ENCODE results near the gene NR2C2.
"Not testable (repeated sequence)": the region's sequence is repeated elsewhere in the genome, so short reads cannot be mapped to it uniquely, and the experiment has no call there.

The NR2C2 gene

GRCh38 chr3:14962762-14963161 lies 15.4 kb downstream of the NR2C2 start:
- DNase-seq: no peak

GRCh38 chr3:14967285-14967684 lies 19.9 kb downstream of the NR2C2 start:
- DNase-seq: no peak

- DNase-seq: no peak
Observed at GRCh38 chr3:14969671-14970070, 22.3 kb downstream of the NR2C2 start.

- DNase-seq: no peak
Observed at GRCh38 chr3:14976317-14976716, 28.9 kb downstream of the NR2C2 start.

GRCh38 chr3:14980689-14981088 lies 33.3 kb downstream of the NR2C2 start:
- no peak for DNase-seq

GRCh38 chr3:14984581-14985113 lies 37.3 kb downstream of the NR2C2 start:
- no peak for DNase-seq

- DNase-seq: peak; percentile 48
Observed at GRCh38 chr3:14988988-14989394, 41.6 kb downstream of the NR2C2 start.

- peak; percentile 2 for DNase-seq
Observed at GRCh38 chr3:14989943-14990779, 42.8 kb downstream of the NR2C2 start.

- DNase-seq: no peak
Observed at GRCh38 chr3:14990780-14991148, 43.4 kb downstream of the NR2C2 start.

- peak; percentile 27 for DNase-seq
Observed at GRCh38 chr3:14991151-14991742, 43.9 kb downstream of the NR2C2 start.

- no peak for DNase-seq
Observed at GRCh38 chr3:14991818-14992612, 44.6 kb downstream of the NR2C2 start.

- DNase-seq: no peak
Observed at GRCh38 chr3:14997941-14998340, 50.6 kb downstream of the NR2C2 start.

GRCh38 chr3:14999182-14999581 lies 51.8 kb downstream of the NR2C2 start:
- DNase-seq: not testable (repeated sequence)

GRCh38 chr3:15007681-15008141 lies 60.3 kb downstream of the NR2C2 start:
- DNase-seq: peak; percentile 14

GRCh38 chr3:15009167-15009566 lies 61.8 kb downstream of the NR2C2 start:
- no peak for DNase-seq

GRCh38 chr3:15010664-15011063 lies 63.3 kb downstream of the NR2C2 start:
- DNase-seq: no peak

GRCh38 chr3:15011174-15011573 lies 63.8 kb downstream of the NR2C2 start:
- DNase-seq: no peak

- DNase-seq: no peak
Observed at GRCh38 chr3:15014606-15015328, 67.4 kb downstream of the NR2C2 start.

GRCh38 chr3:15015456-15015855 lies 68.1 kb downstream of the NR2C2 start:
- no peak for DNase-seq

GRCh38 chr3:15017191-15017590 lies 69.8 kb downstream of the NR2C2 start:
- no peak for DNase-seq

GRCh38 chr3:15023249-15023648 lies 75.9 kb downstream of the NR2C2 start:
- no peak for DNase-seq

- no peak for DNase-seq
Observed at GRCh38 chr3:15023719-15024118, 76.3 kb downstream of the NR2C2 start.

- DNase-seq: no peak
Observed at GRCh38 chr3:15029625-15030024, 82.2 kb downstream of the NR2C2 start.

All from NCI-H510A (cell line).